GM12891 (cell line): Measurements from ENCODE around the gene APCDD1.

ENCODE experiments used
- PAX5 ChIP-seq: IDR thresholded peaks from 2 replicates; pipeline ENCODE4 v1.6.1; 2011; ENCODE audit warnings: low read length, moderate library complexity, mild to moderate bottlenecking; ENCODE audit not compliant: insufficient read depth, severe bottlenecking
- POLR2A ChIP-seq: IDR thresholded peaks from 2 replicates; pipeline ENCODE4 v1.6.1; 2011; ENCODE audit warnings: low read depth, low read length, control low read depth
- TAF1 ChIP-seq: IDR thresholded peaks from 2 replicates; pipeline ENCODE4 v1.6.1; 2011; ENCODE audit warnings: low read depth, low read length, control low read depth

DNA sequence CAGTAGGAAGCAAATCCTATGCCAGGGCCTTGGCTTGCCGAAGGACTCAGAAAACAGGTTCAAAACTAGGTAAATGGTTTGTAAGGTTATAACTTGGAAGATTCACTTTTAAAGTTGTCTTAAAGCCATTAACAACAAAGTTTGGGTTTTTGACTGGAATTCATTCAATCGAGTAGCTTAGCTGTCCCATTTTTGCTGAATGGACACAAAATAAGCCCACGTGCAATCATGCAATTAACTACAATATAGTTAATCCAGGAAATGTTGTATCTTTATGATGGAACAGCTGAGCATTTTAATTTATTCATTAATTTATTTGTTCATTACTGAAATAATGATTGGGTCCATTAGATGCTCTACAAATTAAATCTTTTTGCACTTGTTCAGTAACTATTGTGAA, 18.3 kb upstream of the APCDD1 start:
- no peak for TF ChIP-seq POLR2A
- TF ChIP-seq TAF1 = no peak
- no peak for TF ChIP-seq PAX5
